Left lobe of liver (tissue), 2 donors: ENCODE measurements around the gene RAPGEF5. TPM values are rescaled to one million over a fixed set of nuclear protein-coding genes. Genes with fewer than 3 reads are reported as not detected.

Source experiments
- ATAC-seq: fragments of 200-7000 bp; cut with Tn5 transposase; one replicate; pipeline ENCODE4 v1.9.1; 2020; ENCODE audit warnings: mild to moderate bottlenecking, moderate library complexity
- DNase-seq: peaks from one replicate; pipeline ENCODE4 v3.0.0-alpha.2; 2020; ENCODE audit warnings: low spot score
- total RNA-seq: library from RNA; stranded (reverse); gene quantifications from one replicate; pipeline ENCODE4 v1.2.1, GENCODE V29; 2021
- donor health status: DM: no; HTN: no; CAD: no; lungs with moderate emphysema.
- donor health status: DM: no; HTN: yes; CAD: no.

Gene RAPGEF5
- total RNA-seq, 1 donor from 2014 or later: 21.2 TPM

- DNase-seq: no peak
These were observed 126.7 kb downstream of the RAPGEF5 start for GRCh38 chr7:22230238-22230637.

GRCh38 chr7:22229148-22229547 is 127.8 kb downstream of the RAPGEF5 start:
- no peak for DNase-seq
- ATAC-seq: no peak

More at GRCh38 chr7:22230238-22230637, 126.7 kb downstream of the RAPGEF5 start:
- peak; percentile 91 for ATAC-seq

GRCh38 chr7:22223807-22224206 is 133.1 kb downstream of the RAPGEF5 start:
- DNase-seq (no peak), ATAC-seq (no peak)

GRCh38 chr7:22220941-22221340 is 136.0 kb downstream of the RAPGEF5 start:
- ATAC-seq (peak; percentile 37), DNase-seq (no peak)

- no peak for DNase-seq
- ATAC-seq: peak; percentile 67
These were observed 137.0 kb downstream of the RAPGEF5 start for GRCh38 chr7:22219739-22220493.

GRCh38 chr7:22219036-22219435 is 137.9 kb downstream of the RAPGEF5 start:
- ATAC-seq (no peak), DNase-seq (no peak)

GRCh38 chr7:22216832-22217475 is 140.0 kb downstream of the RAPGEF5 start:
- ATAC-seq (no peak), DNase-seq (no peak)

GRCh38 chr7:22216309-22216708 is 140.6 kb downstream of the RAPGEF5 start:
- DNase-seq (no peak), ATAC-seq (peak; percentile 39)

- no peak for DNase-seq
- ATAC-seq: peak; percentile 60
These were observed 143.0 kb downstream of the RAPGEF5 start for GRCh38 chr7:22214000-22214399.

GRCh38 chr7:22213081-22213480 is 143.9 kb downstream of the RAPGEF5 start:
- DNase-seq (no peak), ATAC-seq (no peak)

- ATAC-seq (no peak), DNase-seq (no peak)
These were observed 146.0 kb downstream of the RAPGEF5 start for GRCh38 chr7:22210967-22211366.

- DNase-seq (no peak), ATAC-seq (no peak)
These were observed 146.6 kb downstream of the RAPGEF5 start for GRCh38 chr7:22210355-22210754.

GRCh38 chr7:22208799-22209198 is 148.2 kb downstream of the RAPGEF5 start:
- no peak for DNase-seq
- ATAC-seq: no peak

- no peak for DNase-seq
- ATAC-seq: no peak
These were observed 149.2 kb downstream of the RAPGEF5 start for GRCh38 chr7:22207724-22208225.

GRCh38 chr7:22205631-22206030 is 151.3 kb downstream of the RAPGEF5 start:
- ATAC-seq (no peak), DNase-seq (no peak)

- ATAC-seq (peak; percentile 26), DNase-seq (no peak)
These were observed 152.6 kb downstream of the RAPGEF5 start for GRCh38 chr7:22204312-22204711.

- ATAC-seq: peak; percentile 20
- no peak for DNase-seq
These were observed 154.8 kb downstream of the RAPGEF5 start for GRCh38 chr7:22202141-22202540.

GRCh38 chr7:22201186-22201880 is 155.6 kb downstream of the RAPGEF5 start:
- DNase-seq (no peak), ATAC-seq (no peak)

GRCh38 chr7:22200777-22201176 is 156.2 kb downstream of the RAPGEF5 start:
- no peak for DNase-seq

GRCh38 chr7:22200238-22200637 is 156.7 kb downstream of the RAPGEF5 start:
- ATAC-seq: no peak
- no peak for DNase-seq

More at GRCh38 chr7:22200777-22201176, 156.2 kb downstream of the RAPGEF5 start:
- ATAC-seq: no peak

GRCh38 chr7:22197376-22197775 is 159.6 kb downstream of the RAPGEF5 start:
- no peak for DNase-seq
- no peak for ATAC-seq

GRCh38 chr7:22196429-22196828 is 160.5 kb downstream of the RAPGEF5 start:
- ATAC-seq: no peak
- no peak for DNase-seq
